Tibial nerve (tissue), 4 donors: ENCODE results near the gene SUPT20HL1. TPM values are rescaled to one million over a fixed set of nuclear protein-coding genes. Genes with fewer than 3 reads are reported as not detected.
"Not testable (repeated sequence)": the region's sequence is repeated elsewhere in the genome, so short reads cannot be mapped to it uniquely, and the experiment has no call there.

Experiments used
- DNase-seq, 2 donors: peaks; one replicate each; pipeline ENCODE4 v3.0.0-alpha.2; 2019; ENCODE audit warnings: low spot score in 2 of 2
- H3K27ac ChIP-seq, 4 donors: fragments of 200-600 bp; sonication (generic) in 3 of 4; one replicate each; pipeline ENCODE4 v1.5.1; 2017 to 2019; ENCODE audit warnings: mild to moderate bottlenecking in 1 of 4
- H3K27me3 ChIP-seq, 2 donors: fragments of 200-600 bp; sonication (generic) in 1 of 2; one replicate each; pipeline versions ENCODE4 v1.5.1 to v1.6.0; 2017 to 2019
- H3K36me3 ChIP-seq, 3 donors: fragments of 200-600 bp; sonication (generic); one replicate each; pipeline ENCODE4 v1.5.1; 2018 to 2019
- H3K4me1 ChIP-seq, 4 donors: fragments of 200-600 bp; sonication (generic) in 3 of 4; one replicate each; pipeline ENCODE4 v1.5.1; 2017 to 2019
- H3K4me3 ChIP-seq, 4 donors: fragments of 200-600 bp; sonication (generic) in 3 of 4; one replicate each; pipeline ENCODE4 v1.5.1; 2017 to 2019; ENCODE audit warnings: mild to moderate bottlenecking in 1 of 4, moderate library complexity in 1 of 4
- H3K9me3 ChIP-seq, 4 donors: fragments of 200-600 bp; sonication (generic) in 3 of 4; one replicate each; pipeline ENCODE4 v1.5.1; 2017 to 2019
- EP300 ChIP-seq, 2 donors: sonication (generic); formaldehyde crosslinking; IDR thresholded peaks; one replicate each; pipeline ENCODE4 v1.6.1; 2017; ENCODE audit warnings: antibody characterized with exemption in 2 of 2, mild to moderate bottlenecking in 1 of 2
- POLR2A ChIP-seq, 2 donors: fragments of 450-650 bp; IDR thresholded peaks; one replicate each; pipeline ENCODE4 v1.6.1; 2017; ENCODE audit warnings: antibody characterized with exemption in 2 of 2, mild to moderate bottlenecking in 2 of 2, moderate library complexity in 2 of 2
- WGBS, 2 donors: methylation state at CpG; one replicate each; pipeline ENCODE4 v1.1.5; 2018; 5-methylcytosine and 5-hydroxymethylcytosine counted together
- total RNA-seq, 4 donors: library from RNA; depleted of rRNA; stranded (reverse); fragments of >200 nt; gene quantifications; one replicate each; pipeline ENCODE4 v1.1.0, GENCODE V29; 2016
- TF ChIP-seq, protein P1 (sequence below), 5 experiments: fragments of 200-600 bp in 3 of 5; fragments of 450-650 bp in 2 of 5; sonication (generic) in 3 of 5; IDR thresholded peaks; one replicate each; pipeline ENCODE4 v1.5.1; 2016 to 2019; ENCODE audit warnings: antibody characterized with exemption in 5 of 5, mild to moderate bottlenecking in 3 of 5, moderate library complexity in 2 of 5

SUPT20HL1 gene
- total RNA-seq, 4 donors from 2014 or later, result 0.42 TPM; not detected in 3

DNA sequence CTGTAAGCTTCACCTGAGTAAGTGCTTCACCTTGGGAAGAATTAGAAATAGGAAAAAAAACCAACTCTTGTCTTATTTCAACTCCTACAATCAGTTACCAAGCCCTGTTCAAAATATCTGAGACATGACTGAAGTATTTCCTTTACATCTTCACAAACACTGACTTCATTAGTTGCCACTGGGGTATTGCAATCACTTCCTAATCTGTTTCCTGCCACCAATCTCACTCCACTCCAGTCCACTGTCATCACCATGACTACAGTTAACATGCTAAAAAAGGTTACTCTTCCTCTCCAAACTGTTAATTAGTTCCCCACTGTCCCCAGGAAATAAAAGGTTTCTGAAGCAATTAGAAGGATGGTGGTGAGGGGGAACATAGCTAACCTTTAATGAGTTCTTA is 3.3 kb upstream of the SUPT20HL1 start:
- H3K4me3 ChIP-seq, result no peak overlapping the region

DNA sequence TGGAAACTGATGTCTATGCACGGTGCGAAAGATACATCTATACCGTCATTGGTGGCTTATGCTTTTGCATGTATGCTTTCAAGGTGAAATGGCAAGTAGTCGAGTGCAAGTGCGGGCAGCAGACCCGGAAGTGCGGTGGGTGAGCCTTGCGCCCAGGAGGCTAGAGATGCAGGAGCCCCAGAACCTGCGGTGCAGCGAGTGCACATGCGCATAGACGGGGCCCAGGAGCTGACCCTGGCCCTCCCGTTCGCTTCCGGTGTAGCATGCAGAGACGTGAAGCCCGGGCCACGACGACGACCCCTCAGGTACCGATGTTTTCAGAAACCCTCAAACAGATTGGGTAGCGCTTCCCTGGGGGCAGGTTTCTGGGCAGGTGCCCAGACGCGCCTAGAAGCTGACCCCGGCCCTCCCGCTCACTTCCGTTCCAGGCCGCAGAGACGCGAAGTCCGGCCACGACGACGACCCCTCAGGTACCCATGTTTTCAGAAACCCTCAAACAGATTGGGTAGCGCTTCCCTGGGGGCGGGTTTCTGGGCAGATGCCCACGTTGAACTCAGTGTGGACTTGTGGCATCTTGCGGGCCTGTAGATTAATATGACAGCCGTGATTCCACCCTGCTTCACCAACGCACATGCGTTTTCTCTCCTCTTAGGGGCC is 1.8 kb downstream of the SUPT20HL1 start:
- not testable (repeated sequence) for DNase-seq, H3K4me1 ChIP-seq, H3K36me3 ChIP-seq, H3K4me3 ChIP-seq, H3K27me3 ChIP-seq, H3K9me3 ChIP-seq, H3K27ac ChIP-seq
- 91 to 95% methylated on average over 14 to 41 of the region's 41 CpGs for WGBS, 2 donors

More for the DNA sequence above, 3.3 kb upstream of the SUPT20HL1 start:
- DNase-seq, result no peak
- Histone ChIP-seq H3K27ac (no peak overlapping the region), H3K4me1 (no peaks in the 10 kb centered on the region), H3K36me3 (no peaks in the 10 kb centered on the region), H3K27me3 (peaks cover 0 to 4% of the 10 kb centered on the region in 2 donors), H3K9me3 (no peaks in the 10 kb centered on the region)
- TF ChIP-seq EP300 (IDR thresholded peaks at IDR 0.05) (no peak), POLR2A (IDR thresholded peaks at IDR 0.05) (no peak)
- TF ChIP-seq, protein P1, sequence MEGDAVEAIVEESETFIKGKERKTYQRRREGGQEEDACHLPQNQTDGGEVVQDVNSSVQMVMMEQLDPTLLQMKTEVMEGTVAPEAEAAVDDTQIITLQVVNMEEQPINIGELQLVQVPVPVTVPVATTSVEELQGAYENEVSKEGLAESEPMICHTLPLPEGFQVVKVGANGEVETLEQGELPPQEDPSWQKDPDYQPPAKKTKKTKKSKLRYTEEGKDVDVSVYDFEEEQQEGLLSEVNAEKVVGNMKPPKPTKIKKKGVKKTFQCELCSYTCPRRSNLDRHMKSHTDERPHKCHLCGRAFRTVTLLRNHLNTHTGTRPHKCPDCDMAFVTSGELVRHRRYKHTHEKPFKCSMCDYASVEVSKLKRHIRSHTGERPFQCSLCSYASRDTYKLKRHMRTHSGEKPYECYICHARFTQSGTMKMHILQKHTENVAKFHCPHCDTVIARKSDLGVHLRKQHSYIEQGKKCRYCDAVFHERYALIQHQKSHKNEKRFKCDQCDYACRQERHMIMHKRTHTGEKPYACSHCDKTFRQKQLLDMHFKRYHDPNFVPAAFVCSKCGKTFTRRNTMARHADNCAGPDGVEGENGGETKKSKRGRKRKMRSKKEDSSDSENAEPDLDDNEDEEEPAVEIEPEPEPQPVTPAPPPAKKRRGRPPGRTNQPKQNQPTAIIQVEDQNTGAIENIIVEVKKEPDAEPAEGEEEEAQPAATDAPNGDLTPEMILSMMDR (IDR thresholded peaks at IDR 0.05), result no peak

DNA sequence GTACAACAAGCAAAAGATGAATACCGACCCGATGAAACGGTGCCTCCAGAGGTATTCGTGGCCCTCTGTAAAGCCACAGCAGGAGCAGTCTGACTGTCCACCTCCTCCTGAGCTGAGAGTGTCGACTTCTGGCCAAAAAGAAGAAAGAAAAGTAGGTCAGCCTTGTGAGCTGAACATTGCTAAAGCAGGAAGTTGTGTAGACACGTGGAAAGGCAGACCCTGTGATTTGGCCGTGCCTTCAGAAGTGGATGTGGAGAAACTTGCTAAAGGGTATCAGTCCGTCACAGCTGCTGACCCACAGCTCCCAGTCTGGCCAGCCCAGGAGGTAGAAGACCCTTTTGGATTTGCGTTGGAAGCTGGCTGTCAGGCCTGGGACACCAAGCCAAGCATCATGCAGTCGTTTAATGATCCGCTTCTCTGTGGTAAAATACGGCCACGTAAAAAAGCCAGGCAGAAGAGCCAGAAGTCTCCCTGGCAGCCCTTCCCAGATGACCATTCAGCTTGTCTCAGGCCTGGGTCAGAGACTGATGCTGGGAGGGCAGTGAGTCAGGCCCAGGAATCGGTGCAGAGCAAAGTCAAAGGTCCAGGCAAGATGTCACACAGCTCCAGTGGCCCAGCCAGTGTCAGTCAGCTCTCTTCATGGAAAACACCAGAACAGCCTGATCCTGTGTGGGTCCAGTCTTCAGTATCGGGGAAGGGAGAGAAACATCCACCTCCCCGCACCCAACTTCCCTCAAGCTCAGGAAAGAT is 3.2 kb downstream of the SUPT20HL1 start:
- H3K36me3 ChIP-seq, H3K4me3 ChIP-seq, H3K27me3 ChIP-seq, H3K27ac ChIP-seq, H3K4me1 ChIP-seq, DNase-seq, H3K9me3 ChIP-seq: not testable (repeated sequence)
- WGBS, 2 donors, result 68 to 81% methylated on average over 7 to 13 of the region's 16 CpGs

DNA sequence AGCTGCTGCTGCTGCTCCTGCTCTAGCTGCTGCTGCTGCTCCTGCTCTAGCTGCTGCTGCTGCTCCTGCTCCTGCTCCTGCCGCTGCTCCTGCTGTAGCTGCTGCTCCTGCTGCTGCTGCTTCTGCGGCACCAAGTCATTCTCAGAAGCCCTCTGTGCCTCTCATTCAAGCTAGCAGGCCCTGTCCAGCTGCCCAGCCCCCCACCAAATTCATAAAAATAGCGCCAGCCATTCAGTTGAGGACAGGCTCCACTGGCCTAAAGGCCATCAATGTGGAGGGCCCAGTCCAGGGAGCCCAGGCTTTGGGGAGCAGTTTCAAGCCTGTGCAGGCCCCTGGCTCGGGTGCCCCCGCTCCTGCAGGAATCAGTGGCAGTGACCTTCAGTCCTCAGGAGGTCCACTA is 3.9 kb downstream of the SUPT20HL1 start:
- WGBS, 2 donors, result 80 to 86% methylated on average over 2 to 5 of the region's 5 CpGs
- Histone ChIP-seq H3K9me3 (no peaks in the 10 kb centered on the region), H3K36me3 (no peaks in the 10 kb centered on the region), H3K4me1 (no peaks in the 10 kb centered on the region), H3K27me3 (peaks cover 0 to 8% of the 10 kb centered on the region in 2 donors), H3K27ac (no peak overlapping the region), H3K4me3 (no peak overlapping the region)
- TF ChIP-seq, protein P1 (IDR thresholded peaks at IDR 0.05), result no peak
- TF ChIP-seq EP300 (IDR thresholded peaks at IDR 0.05) (no peak), POLR2A (IDR thresholded peaks at IDR 0.05) (no peak)
- no peak for DNase-seq

DNA sequence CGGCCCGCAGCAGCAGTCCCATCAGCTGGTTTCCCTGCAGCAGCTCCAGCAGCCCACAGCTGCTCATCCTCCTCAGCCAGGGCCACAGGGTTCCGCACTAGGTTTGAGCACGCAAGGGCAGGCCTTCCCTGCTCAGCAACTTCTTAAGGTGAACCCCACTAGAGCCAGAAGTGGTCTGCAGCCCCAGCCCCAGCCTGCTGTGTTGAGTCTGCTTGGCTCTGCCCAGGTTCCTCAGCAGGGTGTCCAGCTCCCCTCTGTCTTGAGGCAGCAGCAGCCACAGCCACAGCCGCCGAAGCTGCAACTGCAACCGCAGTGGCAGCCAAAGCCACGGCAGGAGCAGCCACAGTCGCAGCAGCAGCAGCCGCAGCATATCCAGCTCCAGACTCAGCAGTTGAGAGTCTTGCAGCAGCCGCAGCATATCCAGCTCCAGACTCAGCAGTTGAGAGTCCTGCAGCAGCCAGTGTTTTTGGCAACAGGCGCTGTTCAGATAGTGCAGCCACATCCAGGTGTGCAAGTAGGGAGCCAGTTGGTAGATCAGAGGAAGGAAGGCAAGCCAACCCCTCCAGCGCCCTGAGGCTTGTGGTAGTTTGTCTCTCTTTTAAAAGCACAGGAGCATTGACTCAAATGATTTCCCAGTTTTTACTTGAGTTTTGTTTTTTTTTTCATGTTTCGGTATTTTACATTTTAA is 4.6 kb downstream of the SUPT20HL1 start:
- no peaks in the 10 kb centered on the region for H3K36me3 ChIP-seq
- no peak for DNase-seq
- no peaks in the 10 kb centered on the region for H3K4me1 ChIP-seq
- H3K4me3 ChIP-seq, result no peak overlapping the region
- H3K9me3 ChIP-seq, result no peaks in the 10 kb centered on the region
- peaks cover 0 to 14% of the 10 kb centered on the region in 2 donors for H3K27me3 ChIP-seq
- 93 to 97% methylated on average over 6 to 14 of the region's 14 CpGs for WGBS, 2 donors
- no peak overlapping the region for H3K27ac ChIP-seq
- TF ChIP-seq EP300 (IDR thresholded peaks at IDR 0.05) (no peak), POLR2A (IDR thresholded peaks at IDR 0.05) (no peak)
- TF ChIP-seq, protein P1 (IDR thresholded peaks at IDR 0.05), result no peak

DNA sequence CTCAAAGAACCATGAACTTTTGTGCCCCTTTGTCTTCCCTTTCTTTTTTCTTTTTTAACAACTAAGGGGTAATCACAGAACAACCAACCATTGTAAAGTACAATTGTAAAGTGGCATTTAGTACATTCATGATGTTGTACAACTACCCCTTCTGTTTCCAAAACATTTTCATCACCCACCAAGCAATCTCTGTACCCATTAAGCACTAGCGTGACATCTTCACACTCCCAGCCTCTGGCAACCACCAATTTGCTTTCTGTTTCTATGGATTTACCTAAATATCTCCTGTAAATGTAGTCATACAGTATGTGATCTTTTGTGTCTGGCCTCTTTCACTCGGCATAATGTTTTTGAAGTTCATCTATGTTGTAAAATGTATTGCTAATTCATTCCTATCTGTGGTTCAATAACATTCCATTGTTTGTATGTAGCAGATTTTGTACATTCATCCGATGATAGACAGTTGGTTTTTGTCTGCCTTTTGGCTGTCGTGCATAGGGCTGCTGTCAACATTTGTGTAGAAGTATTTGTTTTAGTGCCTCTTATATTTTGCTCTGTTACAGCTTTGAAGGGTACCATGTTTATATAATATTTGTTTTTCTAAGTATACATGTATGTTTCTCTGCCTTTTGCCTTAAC is 6.4 kb downstream of the SUPT20HL1 start:
- not testable (repeated sequence) for H3K36me3 ChIP-seq, DNase-seq, H3K27ac ChIP-seq, H3K4me3 ChIP-seq, H3K9me3 ChIP-seq, H3K4me1 ChIP-seq
- peaks cover 0 to 19% of the 10 kb centered on the region in 2 donors for H3K27me3 ChIP-seq
- WGBS, 2 donors, result 35 to 44% methylated on average over 3 to 4 of the region's 4 CpGs
